ENCODE results near the gene CFL1.
"Not testable (repeated sequence)": the region's sequence is repeated elsewhere in the genome, so short reads cannot be mapped to it uniquely, and the experiment has no call there.

The CFL1 gene

GRCh38 chr11:65856689-65857499, 1.1 kb downstream of the CFL1 start:
- peak; percentile 86 for DNase-seq

- DNase-seq = no peak
These were observed 2.0 kb downstream of the CFL1 start for GRCh38 chr11:65855927-65856363.

- no peak for DNase-seq
These were observed 2.8 kb downstream of the CFL1 start for GRCh38 chr11:65854852-65855837.

GRCh38 chr11:65854161-65854592, 3.8 kb downstream of the CFL1 start:
- no peak for DNase-seq

GRCh38 chr11:65853246-65853979, 4.6 kb downstream of the CFL1 start:
- no peak for DNase-seq

- no peak for DNase-seq
These were observed 5.3 kb downstream of the CFL1 start for GRCh38 chr11:65852508-65853245.

GRCh38 chr11:65851811-65852507, 6.0 kb downstream of the CFL1 start:
- DNase-seq = no peak

GRCh38 chr11:65851083-65851579, 6.8 kb downstream of the CFL1 start:
- DNase-seq = no peak

- no peak for DNase-seq
These were observed 7.5 kb downstream of the CFL1 start for GRCh38 chr11:65850217-65851082.

GRCh38 chr11:65849771-65850216, 8.2 kb downstream of the CFL1 start:
- no peak for DNase-seq

GRCh38 chr11:65849366-65849765, 8.6 kb downstream of the CFL1 start:
- no peak for DNase-seq

- DNase-seq = not testable (repeated sequence)
These were observed 9.3 kb downstream of the CFL1 start for GRCh38 chr11:65848693-65849092.

- DNase-seq = no peak
These were observed 10.2 kb downstream of the CFL1 start for GRCh38 chr11:65847746-65848145.

GRCh38 chr11:65844231-65844872, 13.6 kb downstream of the CFL1 start:
- DNase-seq = no peak

GRCh38 chr11:65843811-65844210, 14.2 kb downstream of the CFL1 start:
- no peak for DNase-seq

GRCh38 chr11:65842144-65842543, 15.8 kb downstream of the CFL1 start:
- no peak for DNase-seq

GRCh38 chr11:65834202-65834601, 23.8 kb downstream of the CFL1 start:
- DNase-seq = no peak

- peak; percentile 95 for DNase-seq
These were observed 24.5 kb downstream of the CFL1 start, which contains the start of gene SNX32 for GRCh38 chr11:65833297-65834030. SNX32 (plus strand) TSS chr11:65833963; CDS start chr11:65834066, 103 bp downstream.

- DNase-seq = not testable (repeated sequence)
These were observed 25.7 kb downstream of the CFL1 start for GRCh38 chr11:65832231-65832630.

All from CD4-positive, alpha-beta T cell treated with Interleukin-17A for 1 hour (primary cell).